HL-60 (cell line): Measurements from ENCODE around the gene TMEM145.

ENCODE experiments used
- GABPA ChIP-seq: IDR thresholded peaks from 2 replicates; pipeline ENCODE4 v1.6.1; 2012; ENCODE audit warnings: low read depth
- TF ChIP-seq, protein P1 (sequence below): IDR thresholded peaks from one replicate; pipeline ENCODE4 v1.5.1; 2011; ENCODE audit warnings: low read length, control low read depth, inconsistent platforms; ENCODE audit not compliant: insufficient read depth

- TF ChIP-seq, protein P1, sequence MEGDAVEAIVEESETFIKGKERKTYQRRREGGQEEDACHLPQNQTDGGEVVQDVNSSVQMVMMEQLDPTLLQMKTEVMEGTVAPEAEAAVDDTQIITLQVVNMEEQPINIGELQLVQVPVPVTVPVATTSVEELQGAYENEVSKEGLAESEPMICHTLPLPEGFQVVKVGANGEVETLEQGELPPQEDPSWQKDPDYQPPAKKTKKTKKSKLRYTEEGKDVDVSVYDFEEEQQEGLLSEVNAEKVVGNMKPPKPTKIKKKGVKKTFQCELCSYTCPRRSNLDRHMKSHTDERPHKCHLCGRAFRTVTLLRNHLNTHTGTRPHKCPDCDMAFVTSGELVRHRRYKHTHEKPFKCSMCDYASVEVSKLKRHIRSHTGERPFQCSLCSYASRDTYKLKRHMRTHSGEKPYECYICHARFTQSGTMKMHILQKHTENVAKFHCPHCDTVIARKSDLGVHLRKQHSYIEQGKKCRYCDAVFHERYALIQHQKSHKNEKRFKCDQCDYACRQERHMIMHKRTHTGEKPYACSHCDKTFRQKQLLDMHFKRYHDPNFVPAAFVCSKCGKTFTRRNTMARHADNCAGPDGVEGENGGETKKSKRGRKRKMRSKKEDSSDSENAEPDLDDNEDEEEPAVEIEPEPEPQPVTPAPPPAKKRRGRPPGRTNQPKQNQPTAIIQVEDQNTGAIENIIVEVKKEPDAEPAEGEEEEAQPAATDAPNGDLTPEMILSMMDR = no peak
- no peak for TF ChIP-seq GABPA
These were observed 23.5 kb upstream of the TMEM145 start for GRCh38 chr19:42289556-42290041.
